ENCODE data around the gene SPAAR.

DNA sequence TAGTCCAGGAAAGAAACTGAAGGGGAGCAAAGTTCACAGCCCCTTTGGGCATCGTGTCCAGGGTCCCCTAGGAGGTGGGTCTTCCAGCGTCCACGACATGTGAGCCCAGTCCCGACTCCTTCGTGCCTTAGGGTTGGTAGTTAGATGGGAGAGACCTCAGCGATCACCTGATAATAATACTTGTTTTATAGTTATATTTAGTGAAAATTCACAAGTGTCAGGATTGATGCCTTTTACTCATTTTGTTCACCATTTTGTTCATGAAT lies 20.1 kb downstream of the SPAAR start:
- TF ChIP-seq EZH2 (IDR thresholded peaks at IDR 0.05) (no peak), FOXP2 (optimal IDR thresholded peaks at IDR 0.05; ENCODE audit: control extremely low read depth, extremely low read length, insufficient read depth) (no peak)

All from SK-N-MC (cell line).